Daoy (cell line): ENCODE measurements around the gene KCNMB4. TPM values are rescaled to one million over a fixed set of nuclear protein-coding genes. Genes with fewer than 3 reads are reported as not detected.

Source experiments
- DNase-seq: peaks from one replicate; pipeline ENCODE4 v3.0.0-alpha.2; 2015; ENCODE audit warnings: low read depth
- total RNA-seq: library from RNA; depleted of rRNA; stranded (reverse); fragments of >200 nt; shearing (Covaris generic); gene quantifications from 2 replicates; pipeline ENCODE4 v1.2.3, GENCODE V29; 2014; rRNA removed

The KCNMB4 gene
- total RNA-seq, 1 experiment from 2014 or later = 1.4 TPM

DNA sequence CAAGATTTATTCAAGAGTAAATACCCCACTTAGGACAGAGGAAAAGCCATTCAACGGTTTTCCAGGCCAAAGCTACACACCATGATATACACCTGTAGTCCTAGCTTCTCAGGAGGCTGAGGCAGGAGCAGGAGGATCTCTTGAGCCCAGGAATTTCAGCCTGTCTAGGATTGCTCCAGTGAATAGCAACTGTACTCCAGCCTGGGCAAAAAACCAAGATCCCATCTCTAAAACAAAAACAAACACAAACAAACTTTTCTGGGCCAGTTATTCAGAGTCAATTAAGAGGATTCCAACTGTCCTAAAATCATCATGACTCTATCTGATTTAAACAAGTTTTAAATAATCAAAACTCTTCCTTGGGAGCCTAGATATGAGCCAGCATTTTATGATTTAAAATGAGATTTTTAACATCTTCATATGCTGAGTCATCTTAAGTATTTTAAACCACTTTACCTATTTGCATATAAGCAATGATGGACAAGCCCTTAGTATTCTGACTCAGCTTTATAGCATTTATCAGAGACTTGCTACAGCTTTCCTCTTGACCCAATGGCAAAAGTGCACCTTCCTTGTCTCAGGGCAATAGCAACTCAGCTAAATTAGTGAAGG lies 77.1 kb downstream of the KCNMB4 start:
- no peak for DNase-seq

DNA sequence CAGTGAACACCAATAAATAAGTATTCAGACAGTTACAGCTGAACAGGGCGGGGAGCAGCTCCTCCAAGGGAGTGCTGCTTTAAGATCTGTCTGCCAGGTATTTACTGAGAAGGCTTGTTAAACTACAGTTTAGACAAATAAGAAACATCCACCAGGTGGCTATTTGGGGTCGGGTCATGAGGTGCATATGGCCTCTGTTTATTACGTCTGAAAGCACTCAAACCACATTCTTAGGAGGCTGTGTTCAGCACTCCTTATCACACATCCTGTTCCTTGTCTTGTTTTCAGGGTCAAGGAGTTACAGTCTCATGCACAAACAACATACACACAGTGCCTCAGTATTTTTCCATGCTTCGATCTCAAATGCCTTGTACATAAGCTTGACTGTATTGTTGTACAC lies 78.8 kb downstream of the KCNMB4 start:
- DNase-seq = no peak

DNA sequence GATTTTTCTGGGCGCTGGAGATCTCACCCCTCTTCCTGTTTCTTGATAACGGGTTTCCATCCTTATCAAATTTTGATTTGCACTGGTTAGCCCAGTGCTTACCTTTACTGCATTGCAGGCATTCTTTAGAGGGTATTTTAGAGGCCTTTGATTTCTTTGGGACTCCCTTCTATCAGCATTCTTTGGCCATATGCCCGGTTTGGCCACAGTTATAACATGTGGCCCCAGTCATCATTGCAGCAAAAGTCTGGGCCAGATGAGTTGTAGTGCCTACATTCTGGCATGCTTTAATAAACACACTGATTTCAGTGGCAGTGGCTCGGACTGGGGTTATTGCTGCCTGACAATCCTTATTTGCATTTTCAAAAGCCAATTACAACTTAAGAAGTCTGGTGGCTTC lies 82.3 kb downstream of the KCNMB4 start:
- peak; percentile 19 for DNase-seq

DNA sequence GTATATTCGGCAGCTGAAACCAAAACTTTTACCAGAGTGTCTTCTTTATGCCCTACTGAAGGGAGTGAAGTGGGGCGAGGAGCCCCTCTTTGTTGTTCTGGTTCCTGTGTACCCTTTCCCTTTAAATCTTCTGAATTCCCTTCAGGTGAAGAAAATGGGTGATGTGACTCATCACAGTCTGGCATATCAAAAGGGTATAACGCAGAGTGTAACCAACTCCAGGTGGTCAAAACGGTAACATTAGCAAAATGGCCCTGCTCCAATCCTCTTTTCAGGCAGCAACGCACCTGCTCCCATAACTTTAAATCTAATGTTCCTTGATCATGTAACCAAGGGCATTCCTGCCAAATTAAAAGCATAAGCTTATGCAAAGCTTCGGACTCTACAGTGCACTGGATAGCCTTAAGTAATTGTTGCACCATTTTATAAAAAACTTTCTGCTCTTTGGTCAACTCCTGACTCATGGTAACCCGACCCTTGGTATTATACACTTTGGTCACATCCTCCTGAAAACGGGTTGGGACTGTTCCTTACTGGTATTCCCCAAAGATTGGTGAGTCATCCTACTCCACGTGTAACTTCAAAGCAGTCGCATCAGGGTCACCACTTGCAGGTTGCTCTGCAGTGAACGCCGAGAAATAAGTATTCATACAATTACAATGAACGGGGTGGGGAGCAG lies 83.1 kb downstream of the KCNMB4 start:
- peak; percentile 66 for DNase-seq

DNA sequence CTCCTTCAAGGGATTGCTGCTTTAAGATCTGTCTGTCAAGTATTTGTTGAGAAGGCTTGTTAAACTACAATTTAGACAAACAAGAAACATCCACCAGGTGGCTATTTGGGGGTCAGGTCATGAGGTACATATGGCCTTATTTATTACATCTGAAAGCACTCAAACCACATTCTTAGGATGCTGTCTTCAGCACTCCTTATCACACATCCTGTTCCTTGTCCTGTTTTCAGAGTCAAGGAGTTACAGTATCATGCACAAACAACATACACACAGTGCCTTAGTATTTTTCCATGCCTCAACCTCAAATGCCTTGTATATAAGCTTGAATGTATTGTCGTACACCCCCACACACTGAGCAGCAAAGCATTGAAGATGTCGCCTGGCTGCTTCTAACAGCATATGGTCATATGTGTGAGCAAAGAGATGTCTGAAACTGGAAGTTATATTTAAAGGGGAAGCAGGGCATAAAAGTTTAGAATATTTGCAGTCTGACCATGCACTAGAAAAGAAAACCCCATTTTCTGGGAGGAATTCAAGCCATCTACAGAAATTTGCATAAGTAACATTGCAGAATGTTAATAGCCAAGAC lies 83.8 kb downstream of the KCNMB4 start:
- DNase-seq = no peak

DNA sequence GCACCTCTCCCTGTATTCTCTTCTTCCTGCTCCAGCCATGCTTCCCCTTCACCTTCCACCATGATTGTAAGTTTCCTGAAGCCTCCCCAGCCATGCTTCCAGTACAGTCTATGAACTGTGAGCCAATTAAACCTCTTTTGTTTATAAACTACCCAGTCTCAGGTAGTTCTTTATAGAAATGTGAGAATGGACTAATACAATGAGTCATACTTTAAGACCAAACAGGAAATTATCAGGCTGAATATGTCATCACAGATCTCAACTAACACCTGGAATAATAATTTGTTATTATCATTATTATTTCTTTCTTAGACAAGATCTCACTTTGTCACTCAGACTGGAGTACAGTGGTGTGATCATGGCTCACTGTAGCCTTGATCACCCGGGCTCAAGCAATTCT lies 85.4 kb downstream of the KCNMB4 start:
- no peak for DNase-seq

DNA sequence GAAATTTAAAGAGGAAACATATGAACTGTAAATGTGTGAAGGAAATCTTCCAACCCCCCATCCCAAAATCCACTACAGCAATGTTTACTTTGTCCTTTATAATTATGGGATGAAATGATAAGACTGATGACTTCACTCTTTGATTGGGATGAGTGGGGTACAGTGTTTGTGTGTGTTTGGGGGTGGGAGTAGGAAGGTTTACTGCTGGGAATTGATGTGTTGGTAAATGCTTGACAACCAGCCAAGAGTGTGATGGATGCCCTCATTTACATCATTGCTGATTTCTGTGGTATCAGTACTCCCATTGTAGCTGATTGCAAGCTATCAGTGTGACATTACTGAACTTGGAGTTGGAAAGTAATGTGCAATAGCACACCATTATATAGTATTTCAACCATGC lies 90.9 kb downstream of the KCNMB4 start:
- DNase-seq = no peak

DNA sequence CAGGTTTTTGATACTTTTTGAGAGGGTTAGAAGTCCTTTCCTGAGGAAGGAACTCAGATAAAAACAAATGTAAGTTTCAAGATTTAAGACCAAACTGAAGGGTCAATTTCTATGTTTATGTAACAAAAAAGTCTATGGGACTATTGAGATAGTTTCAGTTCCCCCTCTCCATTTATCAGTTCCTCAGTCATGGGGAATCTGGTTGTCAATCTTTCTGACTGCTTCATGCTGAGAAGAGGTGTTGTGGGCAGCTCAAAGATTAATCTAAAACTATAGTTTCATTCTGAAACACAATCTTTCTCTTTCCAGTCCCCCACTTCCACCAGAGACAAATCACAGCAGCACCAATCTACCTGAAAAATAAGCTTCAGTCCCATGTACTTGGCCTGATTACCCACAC lies 93.7 kb downstream of the KCNMB4 start:
- DNase-seq = no peak

DNA sequence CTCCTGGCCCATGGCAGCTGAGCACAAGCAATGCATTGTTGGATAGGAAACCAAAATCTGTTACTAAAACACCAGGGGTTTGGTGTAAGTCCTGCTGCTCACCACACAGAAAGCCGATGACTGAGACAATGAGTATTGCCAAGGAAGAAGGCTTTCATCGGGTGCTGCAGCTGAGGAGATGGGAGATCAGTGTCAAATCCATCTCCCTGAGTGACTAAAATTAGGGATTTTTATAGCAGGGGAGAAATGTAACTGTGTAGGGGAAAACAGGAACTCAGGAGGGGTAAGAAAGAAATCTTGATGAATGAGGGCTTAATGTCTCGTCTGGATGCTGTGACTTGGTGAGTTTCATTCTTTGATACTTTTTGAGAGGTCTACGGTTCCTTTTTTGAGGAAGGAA lies 97.9 kb downstream of the KCNMB4 start:
- DNase-seq = no peak

DNA sequence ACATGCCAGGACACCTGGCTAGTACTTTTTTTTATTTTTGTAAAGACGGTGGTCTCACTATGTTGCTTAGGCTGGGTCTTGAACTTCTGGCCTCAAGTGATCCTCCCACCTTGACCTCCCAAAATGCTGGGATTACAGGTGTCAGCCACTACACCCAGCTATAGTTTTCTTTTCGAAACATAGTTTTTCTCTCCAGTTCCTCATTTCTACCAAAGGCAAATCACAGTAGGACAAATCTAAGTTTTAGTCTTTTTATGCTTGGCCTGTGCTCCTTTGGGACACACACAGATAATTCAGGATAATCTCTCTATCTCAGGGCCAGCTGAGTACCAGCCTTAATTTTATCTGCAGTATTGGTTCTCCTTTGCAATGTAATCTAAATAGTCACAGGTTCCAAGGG lies 100.7 kb downstream of the KCNMB4 start:
- no peak for DNase-seq

DNA sequence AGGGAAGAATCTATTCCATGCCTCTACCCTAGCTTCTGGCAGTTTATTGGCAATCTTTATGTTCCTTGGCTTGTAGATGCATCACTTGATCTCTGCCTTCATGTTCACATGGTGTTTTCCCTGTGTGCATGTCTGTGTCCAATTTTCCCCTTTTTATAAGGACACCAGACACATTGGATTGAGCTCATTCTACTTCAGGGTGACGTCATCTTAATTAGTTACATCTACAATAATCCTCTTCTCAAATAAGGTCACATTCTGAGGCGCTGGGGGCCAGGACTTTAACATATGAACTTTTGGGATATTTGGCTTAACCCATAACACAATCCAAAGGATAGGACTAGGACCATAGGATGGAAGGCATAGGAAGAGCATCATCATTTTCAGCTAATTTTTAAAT lies 101.4 kb downstream of the KCNMB4 start:
- no peak for DNase-seq

DNA sequence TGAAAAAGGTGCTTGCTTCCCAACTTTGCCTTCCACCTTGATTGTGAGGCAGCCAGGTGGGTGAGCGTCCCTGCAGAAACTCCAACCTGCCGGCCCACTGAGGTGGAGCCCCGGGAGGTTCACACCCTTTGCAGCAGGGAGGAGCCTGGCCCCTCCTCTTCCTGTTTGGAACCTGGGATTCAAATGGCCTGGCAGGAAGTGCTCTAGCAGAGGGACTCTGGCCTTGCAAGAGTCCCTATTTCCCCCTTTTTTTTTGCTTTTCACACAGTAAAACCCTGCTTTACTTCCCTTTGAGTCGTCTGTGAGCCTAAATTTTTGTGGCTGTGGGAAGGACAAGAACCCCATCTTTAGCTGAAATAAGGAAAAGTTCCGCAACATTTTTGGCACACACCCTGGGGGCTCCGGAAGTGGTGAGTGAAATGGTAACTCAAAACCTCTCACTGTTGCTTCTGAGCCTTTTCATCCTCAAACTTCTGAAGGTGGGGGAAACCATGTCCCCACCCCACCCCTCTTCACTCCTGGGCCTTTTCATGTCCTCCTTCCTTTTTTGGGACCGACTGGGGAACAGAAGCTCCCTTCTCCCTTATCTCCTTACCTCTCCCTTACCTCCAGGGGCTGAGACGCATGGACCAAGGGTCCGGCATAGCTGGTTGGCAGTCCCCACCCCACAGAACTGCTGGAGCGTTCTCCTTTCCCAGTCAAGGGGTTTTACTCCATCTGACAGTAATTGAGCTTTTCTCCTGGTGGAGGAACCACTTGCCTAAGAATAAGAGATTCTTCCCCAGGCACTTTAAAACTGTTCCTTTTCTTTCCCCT lies 102.0 kb downstream of the KCNMB4 start:
- peak; percentile 69 for DNase-seq

DNA sequence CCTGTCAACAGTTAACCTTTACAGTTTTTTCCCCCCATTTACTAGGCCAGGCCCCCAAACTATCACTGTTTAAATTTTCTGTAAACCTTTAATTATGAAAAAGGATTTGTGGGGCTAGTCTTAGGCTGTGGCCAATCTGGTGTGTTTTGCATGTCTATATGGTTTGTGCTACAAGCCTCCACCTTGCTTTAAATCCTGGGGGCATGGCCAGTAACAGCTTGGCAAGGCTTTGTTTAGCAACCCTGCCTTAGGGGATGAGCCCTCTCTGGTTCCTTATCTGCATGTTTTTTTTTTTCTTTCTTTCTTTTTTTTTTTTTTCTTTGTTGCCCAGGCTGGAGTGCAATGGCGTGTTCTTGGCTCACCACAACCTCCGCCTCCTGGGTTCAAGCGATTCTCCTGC lies 102.7 kb downstream of the KCNMB4 start:
- DNase-seq = peak; percentile 24

DNA sequence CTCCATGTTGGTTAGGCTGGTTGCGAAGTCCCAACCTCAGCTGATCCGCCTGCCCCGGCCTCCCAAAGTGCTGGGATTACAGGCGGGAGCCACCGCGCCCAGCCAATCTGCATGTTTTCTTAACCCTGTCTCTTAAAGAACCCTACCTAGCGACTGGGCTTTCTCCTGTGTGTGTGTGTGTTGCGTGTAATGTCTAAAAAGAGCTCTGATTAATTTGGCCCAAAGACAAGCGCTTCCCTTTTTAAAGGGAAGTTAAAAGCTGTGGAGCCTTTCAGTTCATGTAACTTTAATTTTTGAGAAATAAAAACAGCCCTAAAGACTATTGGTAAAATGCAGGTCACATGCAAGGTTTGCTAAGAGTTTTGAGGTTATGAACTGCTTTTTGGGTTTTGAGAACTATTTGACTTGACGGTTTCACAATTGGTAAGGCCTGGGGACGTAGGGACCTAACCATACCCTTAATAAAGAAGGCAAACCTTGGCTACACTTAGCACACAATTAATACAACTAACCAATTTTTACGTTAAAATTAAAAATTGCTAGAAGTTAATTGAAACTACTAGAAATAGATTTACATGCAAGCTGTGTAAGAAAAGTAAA lies 103.2 kb downstream of the KCNMB4 start:
- peak; percentile 15 for DNase-seq

DNA sequence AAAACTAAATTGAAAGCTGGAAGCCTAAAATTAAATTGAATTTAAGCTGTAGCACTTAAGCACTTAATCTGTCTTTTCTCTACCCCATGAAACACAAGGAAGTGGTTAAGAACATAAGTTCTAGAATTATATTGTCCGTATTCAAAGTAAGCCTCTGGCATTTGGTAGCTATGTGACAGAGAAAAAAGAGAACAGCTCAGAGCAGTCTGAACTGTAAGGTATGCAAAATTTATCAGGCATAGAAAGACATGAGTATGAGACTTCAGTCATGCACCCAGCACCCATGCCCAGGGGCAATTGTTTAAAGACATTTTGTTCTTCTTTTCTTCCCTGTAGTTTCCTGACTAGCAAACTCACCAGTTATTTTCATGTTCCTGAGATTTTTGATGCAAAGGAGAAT lies 116.7 kb downstream of the KCNMB4 start:
- no peak for DNase-seq

Other genes starting within 250 kb of the KCNMB4 start
- 141 and 143 TPM in 2 replicates for gene CNOT2, start 122.9 kb upstream of the KCNMB4 start, total RNA-seq